DMS114 treated with DMSO at 0.1 percent for 48 hours (cell line): ENCODE data around the gene NCLN.

ENCODE experiments used
- DNase-seq: peaks from one replicate; lab custom pipeline; 2025; ENCODE audit not compliant: unreplicated experiment; lab: John Stamatoyannopoulos, UW

NCLN gene

GRCh38 chr19:3253270-3253669, 67.5 kb downstream of the NCLN start:
- no peak for DNase-seq

- no peak for DNase-seq
Observed at GRCh38 chr19:3254520-3254919, 68.8 kb downstream of the NCLN start.

- no peak for DNase-seq
Observed at GRCh38 chr19:3257071-3257470, 71.3 kb downstream of the NCLN start.
